Loucy (cell line): ENCODE data around the gene NAPSA.
"Not testable (repeated sequence)": the region's sequence is repeated elsewhere in the genome, so short reads cannot be mapped to it uniquely, and the experiment has no call there.

Experiments used
- EZH2phosphoT487 ChIP-seq: fragments of 200-600 bp; IDR thresholded peaks from 2 replicates; pipeline ENCODE4 v1.6.1; 2018; ENCODE audit warnings: antibody characterized with exemption, mild to moderate bottlenecking, moderate library complexity, borderline replicate concordance
- TF ChIP-seq, protein P1 (sequence below): fragments of 200-600 bp; sonication (generic); conservative IDR thresholded peaks from 2 replicates; pipeline ENCODE4 v1.5.1; 2014; ENCODE audit warnings: mild to moderate bottlenecking, antibody characterized with exemption, low read length

DNA sequence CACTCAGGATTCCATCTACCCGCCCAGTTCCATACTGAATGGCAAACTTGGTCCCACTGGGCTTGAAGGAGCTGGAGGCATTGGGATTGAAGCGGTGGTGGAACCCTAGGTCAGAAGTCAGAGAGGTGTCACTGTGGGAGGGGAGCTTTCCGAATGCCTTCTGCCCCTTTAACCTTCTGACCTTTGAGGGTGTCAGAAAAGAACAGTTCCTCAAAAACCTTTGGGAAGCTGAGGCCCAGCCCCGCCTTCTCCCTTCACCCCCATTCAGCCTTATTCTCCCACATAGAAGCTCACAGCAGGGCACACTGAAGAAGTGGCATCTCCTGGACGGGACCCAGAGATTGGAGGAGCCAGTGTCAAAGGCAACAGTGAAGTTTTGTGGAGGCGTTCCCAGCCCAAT lies 28.4 kb downstream of the NAPSA start:
- TF ChIP-seq, protein P1, sequence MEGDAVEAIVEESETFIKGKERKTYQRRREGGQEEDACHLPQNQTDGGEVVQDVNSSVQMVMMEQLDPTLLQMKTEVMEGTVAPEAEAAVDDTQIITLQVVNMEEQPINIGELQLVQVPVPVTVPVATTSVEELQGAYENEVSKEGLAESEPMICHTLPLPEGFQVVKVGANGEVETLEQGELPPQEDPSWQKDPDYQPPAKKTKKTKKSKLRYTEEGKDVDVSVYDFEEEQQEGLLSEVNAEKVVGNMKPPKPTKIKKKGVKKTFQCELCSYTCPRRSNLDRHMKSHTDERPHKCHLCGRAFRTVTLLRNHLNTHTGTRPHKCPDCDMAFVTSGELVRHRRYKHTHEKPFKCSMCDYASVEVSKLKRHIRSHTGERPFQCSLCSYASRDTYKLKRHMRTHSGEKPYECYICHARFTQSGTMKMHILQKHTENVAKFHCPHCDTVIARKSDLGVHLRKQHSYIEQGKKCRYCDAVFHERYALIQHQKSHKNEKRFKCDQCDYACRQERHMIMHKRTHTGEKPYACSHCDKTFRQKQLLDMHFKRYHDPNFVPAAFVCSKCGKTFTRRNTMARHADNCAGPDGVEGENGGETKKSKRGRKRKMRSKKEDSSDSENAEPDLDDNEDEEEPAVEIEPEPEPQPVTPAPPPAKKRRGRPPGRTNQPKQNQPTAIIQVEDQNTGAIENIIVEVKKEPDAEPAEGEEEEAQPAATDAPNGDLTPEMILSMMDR = not testable (repeated sequence)
- TF ChIP-seq EZH2phosphoT487 = not testable (repeated sequence)
